Measurements from ENCODE around the gene ABHD16B. TPM values are rescaled to one million over a fixed set of nuclear protein-coding genes. Genes with fewer than 3 reads are reported as not detected.

Gene ABHD16B
- total RNA-seq, 1 donor from 2014 or later, result not detected

DNA sequence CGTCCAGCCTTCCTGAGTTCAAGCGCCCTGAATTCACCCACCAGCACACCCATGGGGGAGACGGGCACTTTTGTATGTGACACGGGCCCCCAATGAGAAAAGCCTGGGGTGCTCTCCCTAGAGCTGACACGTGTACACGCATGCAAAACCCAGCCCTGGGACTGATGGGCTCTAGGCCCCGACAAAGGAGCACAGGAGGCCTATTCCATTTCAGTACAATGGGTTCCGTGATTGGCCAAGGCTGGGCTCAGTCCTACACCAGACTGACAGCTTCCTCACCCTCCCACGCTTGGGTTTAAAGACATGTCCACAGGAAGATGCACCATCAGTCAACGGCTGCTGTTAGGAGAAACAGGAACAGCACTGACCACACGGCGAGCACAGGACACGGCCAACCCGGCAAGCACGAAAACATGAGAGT lies 39.0 kb upstream of the ABHD16B start:
- DNase-seq (ENCODE audit: low read depth), result no peak
- no peak overlapping the region for H3K4me3 ChIP-seq (ENCODE audit: low read depth, low read length)
- peaks cover 21% of the 10 kb centered on the region for H3K27me3 ChIP-seq (ENCODE audit: control insufficient read depth, insufficient read depth, low read length)
- H3K36me3 ChIP-seq (ENCODE audit: control insufficient read depth, insufficient read depth, low read length), result no peaks in the 10 kb centered on the region
- TF ChIP-seq, protein P1, sequence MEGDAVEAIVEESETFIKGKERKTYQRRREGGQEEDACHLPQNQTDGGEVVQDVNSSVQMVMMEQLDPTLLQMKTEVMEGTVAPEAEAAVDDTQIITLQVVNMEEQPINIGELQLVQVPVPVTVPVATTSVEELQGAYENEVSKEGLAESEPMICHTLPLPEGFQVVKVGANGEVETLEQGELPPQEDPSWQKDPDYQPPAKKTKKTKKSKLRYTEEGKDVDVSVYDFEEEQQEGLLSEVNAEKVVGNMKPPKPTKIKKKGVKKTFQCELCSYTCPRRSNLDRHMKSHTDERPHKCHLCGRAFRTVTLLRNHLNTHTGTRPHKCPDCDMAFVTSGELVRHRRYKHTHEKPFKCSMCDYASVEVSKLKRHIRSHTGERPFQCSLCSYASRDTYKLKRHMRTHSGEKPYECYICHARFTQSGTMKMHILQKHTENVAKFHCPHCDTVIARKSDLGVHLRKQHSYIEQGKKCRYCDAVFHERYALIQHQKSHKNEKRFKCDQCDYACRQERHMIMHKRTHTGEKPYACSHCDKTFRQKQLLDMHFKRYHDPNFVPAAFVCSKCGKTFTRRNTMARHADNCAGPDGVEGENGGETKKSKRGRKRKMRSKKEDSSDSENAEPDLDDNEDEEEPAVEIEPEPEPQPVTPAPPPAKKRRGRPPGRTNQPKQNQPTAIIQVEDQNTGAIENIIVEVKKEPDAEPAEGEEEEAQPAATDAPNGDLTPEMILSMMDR (IDR thresholded peaks at IDR 0.05; ENCODE audit: insufficient read depth, low read length, poor library complexity, severe bottlenecking), result no peak

DNA sequence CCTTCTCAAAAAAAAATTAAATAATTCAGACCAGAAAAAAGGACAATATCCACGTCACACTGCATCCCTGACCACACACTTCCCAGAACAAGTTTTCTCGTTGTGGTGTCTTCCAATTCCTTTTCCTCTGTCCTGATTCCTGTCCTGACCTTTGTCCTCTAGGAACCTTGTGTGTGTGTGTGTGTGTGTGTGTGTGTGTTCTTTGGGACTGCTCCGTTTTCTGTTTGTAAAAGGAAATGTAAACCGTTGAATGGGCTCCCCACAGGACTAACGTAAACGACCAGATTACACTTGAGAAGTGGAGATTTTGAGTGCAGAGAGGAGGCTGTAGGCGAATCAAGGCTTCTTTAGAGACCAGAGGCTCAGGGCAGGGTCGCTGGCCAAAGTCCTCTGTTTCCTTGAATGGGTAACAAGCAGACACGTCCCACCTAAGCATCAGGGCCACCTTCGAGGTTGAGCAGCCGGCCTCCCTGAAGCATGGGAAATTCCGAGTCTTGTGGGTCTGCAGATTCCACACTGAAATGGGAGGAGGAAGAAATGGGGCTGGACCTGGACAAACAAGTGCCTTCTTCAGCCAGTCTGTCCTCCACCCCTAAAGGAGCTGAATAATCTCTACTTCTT lies 37.5 kb upstream of the ABHD16B start:
- Histone ChIP-seq H3K4me3 (ENCODE audit: low read depth, low read length) (no peak overlapping the region), H3K27me3 (ENCODE audit: control insufficient read depth, insufficient read depth, low read length) (peaks cover 30% of the 10 kb centered on the region), H3K36me3 (ENCODE audit: control insufficient read depth, insufficient read depth, low read length) (no peaks in the 10 kb centered on the region)
- TF ChIP-seq, protein P1 (IDR thresholded peaks at IDR 0.05; ENCODE audit: insufficient read depth, low read length, poor library complexity, severe bottlenecking), result no peak
- no peak for DNase-seq (ENCODE audit: low read depth)

- Histone ChIP-seq H3K4me3 (ENCODE audit: low read depth, low read length) (no peak overlapping the region), H3K36me3 (ENCODE audit: control insufficient read depth, insufficient read depth, low read length) (no peaks in the 10 kb centered on the region), H3K27me3 (ENCODE audit: control insufficient read depth, insufficient read depth, low read length) (peaks cover 43% of the 10 kb centered on the region)
- TF ChIP-seq, protein P1 (IDR thresholded peaks at IDR 0.05; ENCODE audit: insufficient read depth, low read length, poor library complexity, severe bottlenecking), result no peak
- DNase-seq (ENCODE audit: low read depth), result no peak
Measured at GRCh38 chr20:63825331-63826118, 35.8 kb upstream of the ABHD16B start.

GRCh38 chr20:63826753-63827152 lies 34.5 kb upstream of the ABHD16B start:
- Histone ChIP-seq H3K4me3 (ENCODE audit: low read depth, low read length) (no peak overlapping the region), H3K27me3 (ENCODE audit: control insufficient read depth, insufficient read depth, low read length) (peaks cover 44% of the 10 kb centered on the region), H3K36me3 (ENCODE audit: control insufficient read depth, insufficient read depth, low read length) (no peaks in the 10 kb centered on the region)
- DNase-seq (ENCODE audit: low read depth), result no peak
- TF ChIP-seq, protein P1 (IDR thresholded peaks at IDR 0.05; ENCODE audit: insufficient read depth, low read length, poor library complexity, severe bottlenecking), result no peak

DNA sequence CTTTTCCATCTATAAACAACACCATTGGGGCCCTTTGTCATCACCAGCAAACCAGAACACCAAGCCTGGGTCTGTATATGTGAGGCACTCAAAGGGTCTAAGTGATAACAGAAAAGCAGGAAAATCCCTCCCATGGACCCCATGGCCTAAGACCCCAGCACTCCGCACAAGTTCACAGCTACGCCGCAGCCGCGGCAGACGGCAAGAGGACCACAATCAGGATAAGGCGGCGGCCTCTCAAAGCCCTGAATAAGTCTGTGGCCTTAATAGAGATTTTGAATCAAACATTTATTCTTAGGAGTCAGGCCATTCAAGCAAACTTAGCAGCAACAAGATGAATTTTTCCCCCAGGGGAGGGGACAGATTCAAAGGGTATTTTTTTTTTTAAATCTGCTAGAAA lies 33.2 kb upstream of the ABHD16B start:
- no peak for DNase-seq (ENCODE audit: low read depth)
- H3K36me3 ChIP-seq (ENCODE audit: control insufficient read depth, insufficient read depth, low read length), result no peaks in the 10 kb centered on the region
- H3K4me3 ChIP-seq (ENCODE audit: low read depth, low read length), result no peak overlapping the region
- TF ChIP-seq, protein P1 (IDR thresholded peaks at IDR 0.05; ENCODE audit: insufficient read depth, low read length, poor library complexity, severe bottlenecking), result no peak
- H3K27me3 ChIP-seq (ENCODE audit: control insufficient read depth, insufficient read depth, low read length), result peaks cover 50% of the 10 kb centered on the region
